ENCODE results near the gene MB21D2.

GRCh38 chr3:192929146-192929545 is 11.5 kb upstream of the MB21D2 start:
- TF ChIP-seq, protein P1, sequence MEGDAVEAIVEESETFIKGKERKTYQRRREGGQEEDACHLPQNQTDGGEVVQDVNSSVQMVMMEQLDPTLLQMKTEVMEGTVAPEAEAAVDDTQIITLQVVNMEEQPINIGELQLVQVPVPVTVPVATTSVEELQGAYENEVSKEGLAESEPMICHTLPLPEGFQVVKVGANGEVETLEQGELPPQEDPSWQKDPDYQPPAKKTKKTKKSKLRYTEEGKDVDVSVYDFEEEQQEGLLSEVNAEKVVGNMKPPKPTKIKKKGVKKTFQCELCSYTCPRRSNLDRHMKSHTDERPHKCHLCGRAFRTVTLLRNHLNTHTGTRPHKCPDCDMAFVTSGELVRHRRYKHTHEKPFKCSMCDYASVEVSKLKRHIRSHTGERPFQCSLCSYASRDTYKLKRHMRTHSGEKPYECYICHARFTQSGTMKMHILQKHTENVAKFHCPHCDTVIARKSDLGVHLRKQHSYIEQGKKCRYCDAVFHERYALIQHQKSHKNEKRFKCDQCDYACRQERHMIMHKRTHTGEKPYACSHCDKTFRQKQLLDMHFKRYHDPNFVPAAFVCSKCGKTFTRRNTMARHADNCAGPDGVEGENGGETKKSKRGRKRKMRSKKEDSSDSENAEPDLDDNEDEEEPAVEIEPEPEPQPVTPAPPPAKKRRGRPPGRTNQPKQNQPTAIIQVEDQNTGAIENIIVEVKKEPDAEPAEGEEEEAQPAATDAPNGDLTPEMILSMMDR (IDR thresholded peaks at IDR 0.05) = no peak
- TF ChIP-seq POLR2A (IDR thresholded peaks at IDR 0.05) (no peak), EP300 (IDR thresholded peaks at IDR 0.05) (no peak)
